ENCODE results near the gene PRSS35.

- TF ChIP-seq CTCF (conservative IDR thresholded peaks at IDR 0.05; ENCODE audit: low read depth in 2 of 2), result no peak
- no peak for TF ChIP-seq POLR2AphosphoS5 (IDR thresholded peaks at IDR 0.05; ENCODE audit: low read depth)
- TF ChIP-seq EZH2 (IDR thresholded peaks at IDR 0.05; ENCODE audit: low read depth, unreplicated experiment), result no peak
- no peak for TF ChIP-seq JUNB (IDR thresholded peaks at IDR 0.05; ENCODE audit: unreplicated experiment)
- TF ChIP-seq, protein P1, sequence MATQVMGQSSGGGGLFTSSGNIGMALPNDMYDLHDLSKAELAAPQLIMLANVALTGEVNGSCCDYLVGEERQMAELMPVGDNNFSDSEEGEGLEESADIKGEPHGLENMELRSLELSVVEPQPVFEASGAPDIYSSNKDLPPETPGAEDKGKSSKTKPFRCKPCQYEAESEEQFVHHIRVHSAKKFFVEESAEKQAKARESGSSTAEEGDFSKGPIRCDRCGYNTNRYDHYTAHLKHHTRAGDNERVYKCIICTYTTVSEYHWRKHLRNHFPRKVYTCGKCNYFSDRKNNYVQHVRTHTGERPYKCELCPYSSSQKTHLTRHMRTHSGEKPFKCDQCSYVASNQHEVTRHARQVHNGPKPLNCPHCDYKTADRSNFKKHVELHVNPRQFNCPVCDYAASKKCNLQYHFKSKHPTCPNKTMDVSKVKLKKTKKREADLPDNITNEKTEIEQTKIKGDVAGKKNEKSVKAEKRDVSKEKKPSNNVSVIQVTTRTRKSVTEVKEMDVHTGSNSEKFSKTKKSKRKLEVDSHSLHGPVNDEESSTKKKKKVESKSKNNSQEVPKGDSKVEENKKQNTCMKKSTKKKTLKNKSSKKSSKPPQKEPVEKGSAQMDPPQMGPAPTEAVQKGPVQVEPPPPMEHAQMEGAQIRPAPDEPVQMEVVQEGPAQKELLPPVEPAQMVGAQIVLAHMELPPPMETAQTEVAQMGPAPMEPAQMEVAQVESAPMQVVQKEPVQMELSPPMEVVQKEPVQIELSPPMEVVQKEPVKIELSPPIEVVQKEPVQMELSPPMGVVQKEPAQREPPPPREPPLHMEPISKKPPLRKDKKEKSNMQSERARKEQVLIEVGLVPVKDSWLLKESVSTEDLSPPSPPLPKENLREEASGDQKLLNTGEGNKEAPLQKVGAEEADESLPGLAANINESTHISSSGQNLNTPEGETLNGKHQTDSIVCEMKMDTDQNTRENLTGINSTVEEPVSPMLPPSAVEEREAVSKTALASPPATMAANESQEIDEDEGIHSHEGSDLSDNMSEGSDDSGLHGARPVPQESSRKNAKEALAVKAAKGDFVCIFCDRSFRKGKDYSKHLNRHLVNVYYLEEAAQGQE (IDR thresholded peaks at IDR 0.05; ENCODE audit: unreplicated experiment), result no peak
- no peak for TF ChIP-seq EZH2phosphoT487 (IDR thresholded peaks at IDR 0.05; ENCODE audit: unreplicated experiment)
- no peak for TF ChIP-seq ZNF331 (CRISPR knock-in tag; IDR thresholded peaks at IDR 0.05; ENCODE audit: low read depth)
- TF ChIP-seq ETS1 (IDR thresholded peaks at IDR 0.05), result no peak
- TF ChIP-seq STAT1 (IDR thresholded peaks at IDR 0.05; ENCODE audit: unreplicated experiment), result no peak
- TF ChIP-seq CREB1 (CRISPR knock-in tag; IDR thresholded peaks at IDR 0.05; ENCODE audit: low read depth), result no peak
- TF ChIP-seq NANOG (IDR thresholded peaks at IDR 0.05; ENCODE audit: borderline replicate concordance), result no peak
- no peak for TF ChIP-seq ZNF114 (CRISPR knock-in tag; IDR thresholded peaks at IDR 0.05)
- TF ChIP-seq, protein P2, sequence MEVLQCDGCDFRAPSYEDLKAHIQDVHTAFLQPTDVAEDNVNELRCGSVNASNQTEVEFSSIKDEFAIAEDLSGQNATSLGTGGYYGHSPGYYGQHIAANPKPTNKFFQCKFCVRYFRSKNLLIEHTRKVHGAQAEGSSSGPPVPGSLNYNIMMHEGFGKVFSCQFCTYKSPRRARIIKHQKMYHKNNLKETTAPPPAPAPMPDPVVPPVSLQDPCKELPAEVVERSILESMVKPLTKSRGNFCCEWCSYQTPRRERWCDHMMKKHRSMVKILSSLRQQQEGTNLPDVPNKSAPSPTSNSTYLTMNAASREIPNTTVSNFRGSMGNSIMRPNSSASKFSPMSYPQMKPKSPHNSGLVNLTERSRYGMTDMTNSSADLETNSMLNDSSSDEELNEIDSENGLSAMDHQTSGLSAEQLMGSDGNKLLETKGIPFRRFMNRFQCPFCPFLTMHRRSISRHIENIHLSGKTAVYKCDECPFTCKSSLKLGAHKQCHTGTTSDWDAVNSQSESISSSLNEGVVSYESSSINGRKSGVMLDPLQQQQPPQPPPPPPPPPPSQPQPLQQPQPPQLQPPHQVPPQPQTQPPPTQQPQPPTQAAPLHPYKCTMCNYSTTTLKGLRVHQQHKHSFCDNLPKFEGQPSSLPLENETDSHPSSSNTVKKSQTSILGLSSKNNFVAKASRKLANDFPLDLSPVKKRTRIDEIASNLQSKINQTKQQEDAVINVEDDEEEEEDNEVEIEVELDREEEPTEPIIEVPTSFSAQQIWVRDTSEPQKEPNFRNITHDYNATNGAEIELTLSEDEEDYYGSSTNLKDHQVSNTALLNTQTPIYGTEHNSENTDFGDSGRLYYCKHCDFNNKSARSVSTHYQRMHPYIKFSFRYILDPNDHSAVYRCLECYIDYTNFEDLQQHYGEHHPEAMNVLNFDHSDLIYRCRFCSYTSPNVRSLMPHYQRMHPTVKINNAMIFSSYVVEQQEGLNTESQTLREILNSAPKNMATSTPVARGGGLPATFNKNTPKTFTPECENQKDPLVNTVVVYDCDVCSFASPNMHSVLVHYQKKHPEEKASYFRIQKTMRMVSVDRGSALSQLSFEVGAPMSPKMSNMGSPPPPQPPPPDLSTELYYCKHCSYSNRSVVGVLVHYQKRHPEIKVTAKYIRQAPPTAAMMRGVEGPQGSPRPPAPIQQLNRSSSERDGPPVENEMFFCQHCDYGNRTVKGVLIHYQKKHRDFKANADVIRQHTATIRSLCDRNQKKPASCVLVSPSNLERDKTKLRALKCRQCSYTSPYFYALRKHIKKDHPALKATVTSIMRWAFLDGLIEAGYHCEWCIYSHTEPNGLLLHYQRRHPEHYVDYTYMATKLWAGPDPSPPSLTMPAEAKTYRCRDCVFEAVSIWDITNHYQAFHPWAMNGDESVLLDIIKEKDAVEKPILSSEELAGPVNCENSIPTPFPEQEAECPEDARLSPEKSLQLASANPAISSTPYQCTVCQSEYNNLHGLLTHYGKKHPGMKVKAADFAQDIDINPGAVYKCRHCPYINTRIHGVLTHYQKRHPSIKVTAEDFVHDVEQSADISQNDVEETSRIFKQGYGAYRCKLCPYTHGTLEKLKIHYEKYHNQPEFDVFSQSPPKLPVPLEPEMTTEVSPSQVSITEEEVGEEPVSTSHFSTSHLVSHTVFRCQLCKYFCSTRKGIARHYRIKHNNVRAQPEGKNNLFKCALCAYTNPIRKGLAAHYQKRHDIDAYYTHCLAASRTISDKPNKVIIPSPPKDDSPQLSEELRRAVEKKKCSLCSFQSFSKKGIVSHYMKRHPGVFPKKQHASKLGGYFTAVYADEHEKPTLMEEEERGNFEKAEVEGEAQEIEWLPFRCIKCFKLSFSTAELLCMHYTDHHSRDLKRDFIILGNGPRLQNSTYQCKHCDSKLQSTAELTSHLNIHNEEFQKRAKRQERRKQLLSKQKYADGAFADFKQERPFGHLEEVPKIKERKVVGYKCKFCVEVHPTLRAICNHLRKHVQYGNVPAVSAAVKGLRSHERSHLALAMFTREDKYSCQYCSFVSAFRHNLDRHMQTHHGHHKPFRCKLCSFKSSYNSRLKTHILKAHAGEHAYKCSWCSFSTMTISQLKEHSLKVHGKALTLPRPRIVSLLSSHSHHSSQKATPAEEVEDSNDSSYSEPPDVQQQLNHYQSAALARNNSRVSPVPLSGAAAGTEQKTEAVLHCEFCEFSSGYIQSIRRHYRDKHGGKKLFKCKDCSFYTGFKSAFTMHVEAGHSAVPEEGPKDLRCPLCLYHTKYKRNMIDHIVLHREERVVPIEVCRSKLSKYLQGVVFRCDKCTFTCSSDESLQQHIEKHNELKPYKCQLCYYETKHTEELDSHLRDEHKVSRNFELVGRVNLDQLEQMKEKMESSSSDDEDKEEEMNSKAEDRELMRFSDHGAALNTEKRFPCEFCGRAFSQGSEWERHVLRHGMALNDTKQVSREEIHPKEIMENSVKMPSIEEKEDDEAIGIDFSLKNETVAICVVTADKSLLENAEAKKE (CRISPR knock-in tag; IDR thresholded peaks at IDR 0.05), result no peak
Observed at GRCh38 chr6:83546636-83547035, 34.3 kb downstream of the PRSS35 start.

Measured in GM23338 (cell line).